Measurements from ENCODE around the gene LRRC36.

The LRRC36 gene

DNA sequence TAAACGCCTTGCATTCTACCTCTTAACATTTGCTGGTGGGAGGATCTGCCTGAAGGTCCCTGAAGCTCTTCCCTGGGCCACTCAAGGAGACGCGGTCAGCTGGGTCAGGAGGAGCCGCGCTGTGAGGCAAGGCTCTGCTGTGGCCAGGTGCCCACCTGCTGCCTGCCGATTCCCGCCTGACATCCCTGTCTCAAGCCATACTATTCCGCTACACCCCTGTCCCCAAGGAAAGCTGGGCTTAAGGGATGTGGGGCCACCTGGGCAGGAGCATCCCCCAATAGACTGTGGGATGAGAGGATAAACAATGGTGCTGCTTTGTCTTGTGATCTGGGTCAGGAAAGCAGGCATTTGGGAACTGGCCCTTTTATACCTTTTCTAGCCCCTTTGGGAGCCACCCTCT is 61.6 kb downstream of the LRRC36 start:
- Mint-ChIP-seq H3K4me3 (no peak overlapping the region), H3K36me3 (no peaks in the 10 kb centered on the region), H3K4me1 (ENCODE audit: low read depth) (peaks cover 2% of the 10 kb centered on the region), H3K27me3 (peaks cover 3% of the 10 kb centered on the region), H3K9me3 (ENCODE audit: low read depth) (no peaks in the 10 kb centered on the region), H3K27ac (no peak overlapping the region)

DNA sequence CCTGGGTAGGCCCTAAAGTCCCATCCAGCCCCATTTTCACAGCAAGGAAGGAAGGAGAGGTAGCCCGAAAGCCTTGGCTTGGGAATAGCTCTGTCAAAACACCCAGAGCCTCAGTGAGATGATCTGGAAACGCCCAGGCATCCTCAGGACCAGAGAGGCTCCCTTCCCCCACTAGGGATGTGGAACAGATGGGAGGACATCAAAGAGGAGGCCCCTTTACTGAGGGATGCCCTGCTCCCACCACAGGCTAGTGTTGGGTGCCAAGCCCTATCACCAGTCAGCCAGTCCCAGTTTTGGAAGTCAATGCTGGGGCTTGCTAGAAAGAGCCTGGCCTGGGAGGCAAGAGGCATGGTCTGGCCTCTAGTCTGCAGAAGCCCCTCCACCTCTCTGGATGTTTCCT is 62.0 kb downstream of the LRRC36 start:
- H3K36me3 Mint-ChIP-seq = no peaks in the 10 kb centered on the region

DNA sequence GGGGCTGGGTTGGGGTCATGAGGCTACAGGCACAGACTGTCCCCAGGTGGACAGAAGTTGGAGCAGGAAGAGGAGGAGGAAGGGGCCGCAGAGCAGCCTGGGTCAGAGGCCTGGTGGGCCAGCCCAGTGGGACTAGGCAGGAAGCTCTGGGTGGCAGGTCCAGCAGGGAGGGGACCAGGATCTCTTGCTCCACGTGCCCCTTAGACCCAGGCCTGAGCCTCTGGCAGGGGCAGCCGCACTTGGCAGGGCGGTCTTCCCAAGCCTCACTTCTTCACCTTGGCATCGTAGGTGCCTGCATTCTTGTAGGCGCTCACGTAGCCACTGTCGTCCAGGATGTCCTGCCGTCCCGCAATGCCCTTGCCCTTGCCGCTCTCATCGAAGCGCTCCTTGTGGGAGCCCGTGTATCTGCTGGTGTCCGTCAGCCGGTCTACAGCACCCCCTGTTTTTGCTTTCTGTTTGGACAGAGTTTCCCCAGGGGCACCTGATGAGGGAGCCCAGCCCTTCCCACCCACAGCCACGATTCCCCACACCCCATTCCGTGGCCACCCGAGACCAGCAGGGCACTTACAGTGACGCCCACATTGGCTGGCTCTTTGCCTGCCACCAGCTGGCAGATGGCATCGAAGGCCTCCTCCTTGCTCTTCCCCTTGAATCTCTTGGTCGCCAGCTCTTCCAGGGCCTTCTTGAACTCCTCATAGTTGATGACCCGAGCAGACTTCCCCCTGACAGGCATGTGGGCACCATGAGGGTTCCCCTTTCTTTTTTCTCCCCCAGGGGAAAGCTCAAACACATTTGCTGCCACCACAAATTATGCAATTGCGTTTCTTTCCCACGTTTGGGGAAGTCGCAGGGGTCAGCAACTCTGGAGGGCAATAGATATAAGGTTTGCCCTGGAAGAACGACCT is 63.5 kb downstream of the LRRC36 start:
- H3K36me3 Mint-ChIP-seq = no peaks in the 10 kb centered on the region
- no peaks in the 10 kb centered on the region for H3K9me3 Mint-ChIP-seq (ENCODE audit: low read depth)
- no peak overlapping the region for H3K27ac Mint-ChIP-seq
- H3K4me1 Mint-ChIP-seq (ENCODE audit: low read depth) = peaks cover 6% of the 10 kb centered on the region
- peaks cover 7% of the 10 kb centered on the region for H3K27me3 Mint-ChIP-seq
- H3K4me3 Mint-ChIP-seq = no peak overlapping the region

More for the DNA sequence above, 62.0 kb downstream of the LRRC36 start:
- H3K27ac Mint-ChIP-seq = no peak overlapping the region
- H3K27me3 Mint-ChIP-seq = peaks cover 3% of the 10 kb centered on the region
- no peak overlapping the region for H3K4me3 Mint-ChIP-seq
- H3K9me3 Mint-ChIP-seq (ENCODE audit: low read depth) = no peaks in the 10 kb centered on the region
- H3K4me1 Mint-ChIP-seq (ENCODE audit: low read depth) = peaks cover 2% of the 10 kb centered on the region

DNA sequence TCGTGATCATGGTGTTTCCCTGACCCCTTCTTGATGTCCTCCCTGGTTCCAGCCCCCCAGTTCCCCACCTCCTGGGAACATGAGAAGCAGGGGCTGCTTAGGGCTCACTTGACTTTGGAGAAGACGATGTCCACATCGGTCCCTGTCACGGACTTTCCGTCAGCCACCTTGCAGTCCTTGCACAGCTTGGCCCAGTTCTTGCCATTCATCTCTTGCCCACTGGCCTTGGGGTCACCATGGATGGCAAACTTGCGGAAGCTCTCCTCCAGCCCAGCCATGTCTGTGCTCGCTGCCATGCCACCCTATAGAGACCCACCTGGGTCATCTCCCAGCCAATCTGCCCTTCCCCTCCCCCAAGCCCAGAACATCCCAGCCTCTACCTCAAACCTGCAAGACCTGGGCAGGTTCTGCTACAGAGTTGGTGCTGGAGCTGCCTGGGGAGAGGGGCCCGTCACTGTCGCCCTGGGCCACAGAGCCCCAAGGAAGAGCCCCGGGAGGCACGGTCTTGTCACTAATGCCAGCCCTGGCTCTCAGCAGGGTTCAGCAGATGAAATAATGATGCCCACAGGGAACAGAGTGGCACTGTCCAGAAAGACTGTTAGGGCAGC is 64.3 kb downstream of the LRRC36 start:
- no peak overlapping the region for H3K4me3 Mint-ChIP-seq
- H3K36me3 Mint-ChIP-seq = no peaks in the 10 kb centered on the region
- H3K27me3 Mint-ChIP-seq = peaks cover 9% of the 10 kb centered on the region
- no peaks in the 10 kb centered on the region for H3K9me3 Mint-ChIP-seq (ENCODE audit: low read depth)
- peaks cover 6% of the 10 kb centered on the region for H3K4me1 Mint-ChIP-seq (ENCODE audit: low read depth)
- no peak overlapping the region for H3K27ac Mint-ChIP-seq

DNA sequence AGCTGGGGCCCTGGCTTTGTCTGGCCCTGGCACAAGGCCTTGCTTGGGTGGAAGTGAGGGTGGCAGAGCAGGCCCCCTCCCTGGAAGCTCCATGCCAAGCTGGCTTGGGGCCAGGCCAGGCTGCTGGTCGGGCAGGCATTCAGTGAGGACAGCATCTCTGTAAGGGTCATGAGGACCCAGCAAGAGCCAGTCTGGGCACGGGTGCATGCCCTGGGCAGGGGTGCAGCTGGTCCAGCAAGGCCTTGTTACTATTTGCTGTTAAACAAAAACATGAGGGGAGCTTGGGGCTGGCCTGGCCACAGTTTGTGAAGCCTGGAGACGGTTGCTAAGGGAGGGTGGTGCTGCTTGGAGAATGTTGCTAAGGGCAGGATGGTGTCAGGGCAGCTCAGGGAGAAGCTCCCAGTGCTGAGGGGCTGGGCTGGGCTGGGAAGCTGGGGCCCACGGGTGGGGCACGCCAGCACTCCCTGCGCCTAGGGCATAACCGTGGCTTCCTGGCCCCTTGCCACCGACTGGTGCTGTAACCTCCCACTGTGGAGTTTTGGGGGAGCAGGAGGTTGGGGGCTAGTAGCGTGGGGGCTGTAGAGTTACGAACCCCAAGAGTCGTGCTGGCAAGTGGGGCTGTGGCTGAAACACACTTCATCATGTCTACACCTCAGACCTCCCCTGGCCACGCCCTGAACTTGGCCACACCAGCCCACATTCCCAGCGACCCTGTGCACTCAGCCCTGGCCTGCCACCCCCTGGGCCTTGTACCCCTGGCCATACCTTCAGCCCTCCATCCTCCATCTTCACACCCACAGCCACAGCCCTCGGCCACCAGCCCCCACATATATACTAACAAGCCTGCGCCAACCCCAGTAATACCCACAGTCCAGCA is 65.0 kb downstream of the LRRC36 start:
- Mint-ChIP-seq H3K4me1 (ENCODE audit: low read depth) (peaks cover 6% of the 10 kb centered on the region), H3K36me3 (no peaks in the 10 kb centered on the region), H3K27me3 (peaks cover 9% of the 10 kb centered on the region), H3K4me3 (no peak overlapping the region), H3K27ac (no peak overlapping the region), H3K9me3 (ENCODE audit: low read depth) (no peaks in the 10 kb centered on the region)

DNA sequence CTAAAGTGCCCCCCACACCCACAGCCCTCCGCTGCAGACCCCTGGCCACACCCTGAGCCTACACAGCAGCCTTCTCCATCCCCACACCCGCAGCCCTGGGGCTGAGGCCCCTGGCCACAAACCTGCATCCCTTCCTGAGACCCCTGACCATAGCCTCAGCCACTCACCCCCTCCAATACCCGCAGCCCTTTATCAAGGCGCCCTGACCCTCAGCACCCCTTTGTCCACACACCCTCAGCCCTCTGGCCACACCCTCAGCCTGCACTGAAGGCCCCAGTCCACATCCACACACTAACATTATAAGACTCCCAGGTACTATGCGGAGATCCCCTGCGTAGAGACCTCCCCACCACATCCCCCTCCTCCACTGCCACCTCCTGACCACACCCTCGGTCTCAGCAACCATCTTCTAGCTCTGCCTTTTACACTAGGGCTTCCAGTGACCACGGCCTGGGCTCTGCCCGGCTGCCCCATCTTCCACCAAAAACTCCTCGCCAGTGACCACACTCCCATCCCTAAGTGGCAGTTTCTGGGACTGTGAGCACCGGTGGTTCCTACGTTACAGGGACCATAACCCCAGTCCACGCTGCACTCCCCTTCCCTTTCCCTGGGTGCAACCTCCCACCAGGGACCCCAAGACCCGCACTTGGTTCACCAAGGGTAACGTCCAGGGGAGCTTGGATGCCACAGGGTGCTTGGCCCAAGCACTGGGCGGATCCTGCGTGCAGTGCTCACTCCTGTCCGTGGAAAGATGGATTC is 65.9 kb downstream of the LRRC36 start:
- H3K27ac Mint-ChIP-seq = peak overlapping the region; percentile 8
- H3K4me3 Mint-ChIP-seq = no peak overlapping the region
- peaks cover 11% of the 10 kb centered on the region for H3K27me3 Mint-ChIP-seq
- no peaks in the 10 kb centered on the region for H3K9me3 Mint-ChIP-seq (ENCODE audit: low read depth)
- no peaks in the 10 kb centered on the region for H3K36me3 Mint-ChIP-seq
- H3K4me1 Mint-ChIP-seq (ENCODE audit: low read depth) = peaks cover 6% of the 10 kb centered on the region

DNA sequence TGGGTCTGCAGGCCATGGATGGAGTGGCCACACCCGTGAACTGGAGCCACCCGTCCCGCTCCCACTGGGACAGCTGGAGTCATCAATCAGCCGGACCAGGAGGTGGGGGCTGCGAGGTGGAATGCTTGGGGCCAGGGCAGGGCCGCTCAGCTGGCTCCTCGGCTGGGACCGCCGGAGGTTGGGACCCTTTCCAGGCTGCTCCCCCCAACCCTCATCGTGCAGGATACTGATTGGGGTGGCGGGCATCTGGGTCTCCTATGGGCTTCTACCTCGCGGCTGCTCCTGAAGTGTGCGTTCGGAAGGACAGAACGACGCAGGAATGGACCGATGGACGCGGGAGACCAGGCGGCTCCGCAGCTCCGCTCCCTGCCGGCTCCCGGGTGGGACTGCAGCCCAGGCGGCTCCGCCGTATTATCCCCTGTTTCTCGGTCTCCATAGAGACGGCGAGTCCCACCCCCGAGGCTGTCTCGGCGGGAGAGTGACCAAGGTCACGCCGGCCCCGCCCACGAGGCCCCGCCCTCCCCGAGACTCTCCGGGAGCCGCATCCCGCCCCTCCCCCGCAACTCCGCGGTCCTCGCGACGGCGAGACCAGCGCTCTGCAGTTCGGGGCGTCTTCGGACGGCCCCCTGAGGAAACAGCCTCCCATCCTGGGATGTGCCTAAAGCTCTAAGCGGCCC is 66.6 kb downstream of the LRRC36 start, which contains the start of gene TPPP3:
TPPP3 (minus strand) TSS at position 388 of the 677 bp plus-strand sequence. CDS start 2,387 bp downstream, outside the sequence.
- Mint-ChIP-seq H3K27me3 (peaks cover 11% of the 10 kb centered on the region), H3K27ac (peak within 1 kb of the TSS; percentile 8), H3K4me1 (ENCODE audit: low read depth) (peaks cover 6% of the 10 kb centered on the region), H3K4me3 (peak within 1 kb of the TSS; percentile 66), H3K9me3 (ENCODE audit: low read depth) (no peaks in the 10 kb centered on the region), H3K36me3 (no peaks in the 10 kb centered on the region)

DNA sequence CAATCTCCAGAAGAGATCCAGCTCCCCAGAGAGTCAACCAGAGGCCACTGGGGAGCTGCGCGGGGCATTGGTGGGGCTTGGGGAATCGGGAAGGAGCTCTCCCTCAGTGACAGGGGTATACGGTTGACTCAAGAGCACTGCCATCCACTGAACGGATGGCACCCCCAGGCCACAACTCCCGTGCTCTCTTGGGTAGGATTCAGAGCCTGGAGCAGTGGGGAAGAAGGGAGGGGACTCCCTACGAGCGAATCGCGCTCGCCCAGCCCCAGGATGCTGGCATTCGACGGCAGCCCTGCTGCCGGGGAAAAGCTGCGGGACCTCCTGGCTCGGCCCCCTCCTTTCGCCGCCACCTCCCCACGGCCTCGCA is 67.2 kb downstream of the LRRC36 start:
- H3K4me3 Mint-ChIP-seq = peak overlapping the region; percentile 66
- H3K36me3 Mint-ChIP-seq = no peaks in the 10 kb centered on the region
- no peaks in the 10 kb centered on the region for H3K9me3 Mint-ChIP-seq (ENCODE audit: low read depth)
- peaks cover 11% of the 10 kb centered on the region for H3K27me3 Mint-ChIP-seq
- peaks cover 6% of the 10 kb centered on the region for H3K4me1 Mint-ChIP-seq (ENCODE audit: low read depth)
- no peak overlapping the region for H3K27ac Mint-ChIP-seq

DNA sequence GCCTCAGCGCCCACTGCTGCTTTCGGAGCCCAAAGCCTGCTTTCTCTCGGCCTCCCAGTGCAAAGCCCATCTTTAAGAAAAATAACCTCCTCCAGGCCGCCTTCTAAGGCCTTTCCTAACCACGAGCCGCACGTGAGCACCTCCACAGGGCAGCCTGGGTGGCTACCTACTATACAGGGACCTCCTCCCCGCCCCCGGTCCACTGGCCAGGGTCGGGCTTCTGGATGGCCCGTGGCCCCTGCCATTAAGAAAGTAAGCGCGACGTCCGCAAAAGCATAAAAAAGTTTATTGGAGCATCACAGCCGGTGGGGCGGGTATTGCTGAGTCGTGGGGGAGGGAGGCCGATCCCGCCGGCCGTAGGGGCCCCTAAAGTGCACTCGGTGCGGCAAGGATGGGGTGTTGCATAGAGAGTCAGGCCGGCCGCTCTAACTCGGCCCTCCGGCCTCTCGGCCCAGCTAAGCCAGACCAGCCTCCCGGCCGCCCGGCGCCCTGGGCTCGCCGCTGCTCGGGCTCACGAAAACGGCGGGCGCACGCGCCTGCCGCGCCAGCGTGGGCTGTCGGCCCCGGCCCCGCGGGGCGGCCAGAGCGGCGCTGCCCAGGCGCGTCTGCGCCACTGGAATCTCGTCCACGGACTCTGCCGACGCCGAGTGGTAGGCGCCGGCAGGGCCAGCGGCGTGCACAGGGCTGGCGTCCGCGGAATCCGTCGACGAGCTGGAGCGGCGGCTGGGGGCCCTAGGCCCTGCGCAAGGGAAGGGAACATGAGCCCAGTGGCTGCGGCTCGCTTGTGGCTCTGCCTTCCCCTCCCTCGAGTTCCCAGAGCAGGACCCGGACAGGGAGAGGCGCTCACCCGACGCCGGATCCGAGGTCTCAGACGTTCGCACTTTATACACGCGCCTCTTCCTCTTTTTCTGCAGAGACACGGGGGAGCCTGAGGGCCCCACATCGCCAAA is 67.8 kb downstream of the LRRC36 start:
- Mint-ChIP-seq H3K36me3 (no peaks in the 10 kb centered on the region), H3K4me1 (ENCODE audit: low read depth) (peaks cover 6% of the 10 kb centered on the region), H3K4me3 (peak overlapping the region; percentile 66), H3K27ac (no peak overlapping the region), H3K9me3 (ENCODE audit: low read depth) (no peaks in the 10 kb centered on the region), H3K27me3 (peaks cover 11% of the 10 kb centered on the region)

DNA sequence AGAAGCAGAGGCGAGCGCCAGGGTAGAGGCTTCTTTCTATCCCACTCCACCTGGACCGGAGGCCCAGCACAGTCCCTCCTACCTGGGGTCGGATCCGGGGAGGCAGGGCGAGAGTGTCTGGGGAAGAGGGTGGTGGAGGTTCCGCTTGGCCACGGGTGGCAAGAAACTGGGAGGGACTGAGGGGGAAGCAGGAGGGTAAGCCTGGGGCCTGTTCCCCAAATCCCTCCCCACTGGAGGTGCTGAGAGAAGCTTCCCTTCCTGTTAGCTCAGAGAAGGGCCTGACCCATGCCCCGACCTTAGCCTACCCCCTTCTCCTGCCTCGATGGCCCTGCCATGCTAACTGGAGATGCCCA is 68.5 kb downstream of the LRRC36 start:
- H3K36me3 Mint-ChIP-seq = no peaks in the 10 kb centered on the region
- peaks cover 6% of the 10 kb centered on the region for H3K4me1 Mint-ChIP-seq (ENCODE audit: low read depth)
- H3K27me3 Mint-ChIP-seq = peaks cover 11% of the 10 kb centered on the region
- no peak overlapping the region for H3K27ac Mint-ChIP-seq
- peak overlapping the region; percentile 42 for H3K4me3 Mint-ChIP-seq
- no peaks in the 10 kb centered on the region for H3K9me3 Mint-ChIP-seq (ENCODE audit: low read depth)

DNA sequence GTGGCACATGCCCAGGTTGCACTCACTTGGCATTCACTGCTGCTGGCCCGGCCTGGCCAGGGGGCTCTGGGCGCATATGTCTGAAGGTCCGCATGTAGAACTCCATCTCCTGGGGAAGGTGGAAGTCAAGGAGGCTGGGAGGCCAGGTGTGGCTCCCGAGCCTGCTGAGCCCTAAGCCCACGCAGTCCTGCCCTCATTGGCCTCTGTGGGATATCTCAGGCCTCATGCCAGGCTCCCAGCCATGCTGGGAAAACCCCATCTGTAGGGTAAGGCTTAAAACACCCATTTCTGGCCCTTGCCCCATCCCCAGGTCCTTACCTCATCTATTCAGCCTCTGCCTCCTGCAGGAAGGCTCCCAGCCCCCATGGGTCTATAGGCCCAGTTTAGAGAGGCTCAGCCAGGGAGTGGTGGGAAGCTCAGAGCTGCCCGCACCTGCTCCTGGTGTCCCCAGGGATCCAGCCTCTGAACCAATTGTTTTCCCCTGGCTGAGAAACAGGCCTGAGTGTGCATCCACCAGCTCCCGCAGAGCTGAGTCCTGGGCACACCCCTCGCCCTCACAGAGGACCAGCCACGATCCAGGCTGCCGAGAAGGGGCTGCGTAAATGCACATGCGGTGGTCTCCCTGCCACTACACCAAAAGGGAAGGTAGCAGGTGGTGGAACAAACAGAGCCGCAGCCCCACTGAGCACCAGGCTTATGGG is 69.0 kb downstream of the LRRC36 start:
- H3K4me1 Mint-ChIP-seq (ENCODE audit: low read depth) = peaks cover 6% of the 10 kb centered on the region
- H3K9me3 Mint-ChIP-seq (ENCODE audit: low read depth) = no peaks in the 10 kb centered on the region
- no peak overlapping the region for H3K27ac Mint-ChIP-seq
- no peaks in the 10 kb centered on the region for H3K36me3 Mint-ChIP-seq
- peaks cover 11% of the 10 kb centered on the region for H3K27me3 Mint-ChIP-seq
- peak overlapping the region; percentile 42 for H3K4me3 Mint-ChIP-seq

DNA sequence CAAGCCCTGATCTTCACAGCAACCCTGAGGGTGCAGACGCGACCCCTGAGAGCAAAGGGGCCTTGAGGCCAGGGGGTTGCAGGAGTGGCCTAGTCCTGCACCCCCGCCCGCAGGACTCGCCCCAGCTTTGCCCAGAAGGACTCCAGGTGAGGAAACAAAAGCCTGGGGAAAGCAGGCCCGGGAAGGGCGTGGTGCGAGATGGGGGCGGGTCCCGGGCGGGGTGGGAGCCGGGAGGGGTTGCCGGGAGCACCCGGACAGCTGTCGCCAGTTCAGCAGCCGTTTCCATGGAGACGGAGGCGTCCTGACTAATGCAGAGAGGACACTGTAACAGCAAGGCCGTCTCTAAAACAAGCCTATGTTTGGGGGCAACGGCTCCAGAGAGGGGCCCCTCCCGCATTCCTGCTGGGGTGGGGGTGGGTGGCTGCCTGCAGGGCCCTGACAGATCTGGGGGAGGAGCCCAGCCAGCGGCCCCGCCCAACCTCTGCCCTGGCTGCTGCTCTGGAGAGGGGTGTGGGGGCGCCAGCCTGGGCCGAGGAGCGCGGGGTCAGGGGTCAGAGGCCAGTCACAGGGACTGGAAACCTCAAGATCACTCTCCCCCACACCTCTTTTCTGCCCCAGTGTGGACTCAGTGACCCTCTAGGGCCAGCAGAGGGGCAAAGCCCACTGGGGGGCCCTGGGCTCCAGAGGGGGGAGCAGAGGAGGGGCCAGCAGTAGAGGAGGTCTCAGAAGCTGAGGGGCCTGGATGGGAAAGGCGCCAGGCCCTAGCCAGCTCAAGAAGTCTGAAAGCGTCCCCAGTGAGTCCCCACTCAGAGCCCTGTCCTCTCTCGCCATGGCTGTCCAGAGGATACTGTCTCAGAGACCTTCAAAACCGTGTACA is 69.8 kb downstream of the LRRC36 start:
- H3K9me3 Mint-ChIP-seq (ENCODE audit: low read depth) = no peaks in the 10 kb centered on the region
- peaks cover 11% of the 10 kb centered on the region for H3K27me3 Mint-ChIP-seq
- peaks cover 6% of the 10 kb centered on the region for H3K4me1 Mint-ChIP-seq (ENCODE audit: low read depth)
- no peak overlapping the region for H3K27ac Mint-ChIP-seq
- H3K4me3 Mint-ChIP-seq = no peak overlapping the region
- no peaks in the 10 kb centered on the region for H3K36me3 Mint-ChIP-seq
